Stimulated activated CD8-positive, alpha-beta memory T cell treated with anti-CD3 and anti-CD28 coated beads, Interleukin-4, amount 100 ng/mL, for 24 hours (primary cell): ENCODE measurements around the gene KIZ.
A peak's percentile ranks its signal among the peaks of the same experiment; 100 is the strongest.
"Not testable (repeated sequence)": the region's sequence is repeated elsewhere in the genome, so short reads cannot be mapped to it uniquely, and the experiment has no call there.

Source experiments
- DNase-seq: peaks from one replicate; pipeline ENCODE4 v3.0.0-alpha.2; 2020; ENCODE audit warnings: low read depth

KIZ gene

DNA sequence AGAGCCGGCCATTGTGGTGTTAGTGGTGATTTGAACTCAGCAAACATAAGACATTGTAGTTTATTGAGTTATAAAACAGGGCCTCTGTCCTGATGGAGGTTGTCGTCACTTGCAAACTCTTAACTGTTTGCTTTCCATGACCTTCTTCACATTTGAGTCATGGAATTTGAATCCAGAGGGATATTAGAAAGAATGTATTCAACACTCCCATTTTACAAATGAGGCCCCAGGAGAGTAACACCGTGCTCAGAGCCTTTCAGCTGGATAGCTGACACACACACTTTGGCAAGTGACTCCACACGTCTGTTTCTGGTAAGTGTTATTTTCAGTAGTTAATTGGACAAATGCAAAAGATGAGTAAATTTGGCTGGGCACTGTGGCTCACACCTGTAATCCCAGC, 104.8 kb downstream of the KIZ start:
- DNase-seq = no peak

GRCh38 chr20:21232546-21233280, 106.8 kb downstream of the KIZ start:
- no peak for DNase-seq

DNA sequence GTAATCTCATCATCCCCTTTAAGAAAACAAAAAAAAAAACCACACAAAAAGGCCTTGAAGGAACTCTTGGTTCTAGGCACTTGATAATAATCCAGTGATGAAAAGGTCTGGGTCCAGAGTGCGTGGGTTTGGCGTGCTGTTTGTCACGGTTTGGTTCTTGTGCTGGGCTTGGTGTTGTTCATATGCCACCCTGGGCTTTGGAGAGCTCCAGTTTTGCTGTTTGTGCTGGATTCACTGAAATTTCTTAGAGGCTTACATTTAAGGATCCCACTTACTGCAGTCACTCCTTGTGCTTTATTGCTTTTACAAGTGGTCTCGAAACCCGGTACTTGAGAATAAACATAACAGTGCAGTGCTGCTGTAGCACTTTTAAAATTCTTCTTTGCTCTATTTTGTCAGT, 108.4 kb downstream of the KIZ start:
- DNase-seq = no peak

- no peak for DNase-seq
These were observed 109.1 kb downstream of the KIZ start for GRCh38 chr20:21234806-21235483.

DNA sequence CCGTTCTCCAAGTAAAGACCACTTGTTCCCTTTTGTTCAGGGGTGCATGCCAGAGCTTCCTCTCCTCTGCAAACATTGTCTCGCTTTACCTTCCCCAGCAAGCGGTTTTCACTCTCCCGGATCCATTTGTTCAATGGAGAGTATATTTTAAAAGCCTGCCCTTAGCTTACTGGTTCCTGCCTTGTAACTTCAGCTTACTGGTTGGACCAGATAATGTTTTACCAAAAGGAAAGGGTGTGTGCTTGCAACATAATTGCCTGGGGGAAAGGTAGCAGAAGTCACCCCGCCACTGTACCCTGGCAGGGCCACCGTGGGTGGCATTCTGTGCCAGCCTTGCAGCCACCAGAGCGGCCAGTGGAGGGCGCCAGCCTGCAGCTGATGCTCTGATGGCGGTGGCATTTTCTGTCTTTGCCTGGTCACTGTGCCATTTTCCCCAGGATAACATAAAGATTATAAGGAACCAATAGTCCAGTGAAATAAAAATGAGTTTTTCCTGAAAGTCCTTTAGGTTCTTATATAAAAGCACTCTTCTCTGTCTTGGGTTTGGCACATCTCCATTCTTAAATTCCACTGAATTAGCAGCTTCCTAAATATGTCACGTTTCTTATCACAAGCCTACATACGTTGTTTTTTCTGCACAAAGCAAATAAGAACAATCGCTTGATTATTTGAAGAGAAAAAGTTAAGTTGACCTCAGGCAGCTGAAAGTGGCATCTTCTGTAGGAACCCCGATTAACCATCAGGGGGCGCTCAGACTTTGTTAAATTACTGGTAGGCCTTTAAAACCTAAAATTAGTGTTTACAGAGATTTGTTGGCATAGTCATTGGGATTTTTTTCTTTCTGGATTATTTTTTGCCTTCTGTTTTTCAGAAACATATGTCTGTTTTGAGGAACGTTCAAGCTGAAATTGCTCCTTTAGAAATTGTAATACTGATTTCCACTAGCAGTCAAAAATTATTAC, 109.9 kb downstream of the KIZ start:
- DNase-seq = peak; percentile 42

- no peak for DNase-seq
These were observed 112.3 kb downstream of the KIZ start for GRCh38 chr20:21237956-21238799.

- DNase-seq = no peak
These were observed 113.1 kb downstream of the KIZ start for GRCh38 chr20:21238818-21239536.

GRCh38 chr20:21240394-21240793, 114.5 kb downstream of the KIZ start:
- no peak for DNase-seq

DNA sequence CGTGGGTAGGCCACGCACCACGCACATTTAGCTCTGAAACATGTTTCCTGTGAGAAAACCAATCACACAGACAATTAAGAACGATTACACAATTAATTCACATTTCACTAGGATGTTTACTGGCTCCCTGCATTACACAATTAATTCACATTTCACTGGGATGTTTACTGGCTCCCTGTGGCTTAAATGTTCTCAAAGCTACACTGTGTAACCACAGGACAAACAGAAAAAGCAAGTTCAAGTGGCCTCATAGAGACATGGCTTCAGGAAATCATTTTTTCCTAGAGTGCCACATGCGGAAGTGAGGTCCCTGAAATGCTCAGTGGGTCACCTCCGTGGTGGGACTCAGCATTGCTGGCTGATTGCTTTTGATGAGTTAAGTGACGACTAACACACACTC, 115.5 kb downstream of the KIZ start:
- DNase-seq = no peak

DNA sequence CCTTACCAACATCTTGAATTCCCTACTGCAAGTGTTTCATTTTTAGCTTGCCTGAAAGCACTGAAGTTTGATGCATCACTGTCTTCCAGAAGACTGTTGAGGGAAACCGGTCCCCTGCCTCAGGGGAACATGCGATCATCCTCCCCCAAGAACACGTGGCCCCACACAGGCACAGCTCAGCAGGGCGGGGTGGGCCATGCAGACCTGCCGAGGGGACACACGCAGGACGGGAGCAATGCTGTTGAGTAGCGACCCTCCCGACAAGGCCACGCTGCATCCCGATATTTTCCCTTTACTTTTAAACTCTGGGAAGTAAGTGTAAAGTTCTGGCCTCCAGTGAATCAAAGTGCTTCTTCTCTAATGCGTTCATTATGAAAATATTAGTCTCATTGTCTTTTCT, 117.9 kb downstream of the KIZ start:
- no peak for DNase-seq

DNA sequence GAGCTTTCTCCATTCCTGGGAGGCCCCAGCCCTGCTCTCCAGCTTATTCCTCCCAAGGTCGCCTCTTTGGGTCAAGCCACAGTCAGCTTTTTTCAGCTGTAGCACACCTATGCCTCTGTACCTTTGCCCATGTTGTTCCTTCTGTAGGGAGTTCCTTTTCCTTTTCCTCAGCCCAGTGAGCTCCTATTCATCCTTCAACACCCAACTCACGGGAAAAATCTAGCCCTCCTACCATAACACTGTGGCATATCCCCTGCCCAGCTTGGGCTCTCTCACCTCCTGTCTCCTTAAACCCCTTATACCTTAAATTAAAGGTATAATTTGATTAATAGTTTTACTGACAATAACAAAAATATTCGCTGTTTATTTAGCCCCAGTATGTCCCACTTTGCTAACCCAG, 118.9 kb downstream of the KIZ start:
- no peak for DNase-seq

DNA sequence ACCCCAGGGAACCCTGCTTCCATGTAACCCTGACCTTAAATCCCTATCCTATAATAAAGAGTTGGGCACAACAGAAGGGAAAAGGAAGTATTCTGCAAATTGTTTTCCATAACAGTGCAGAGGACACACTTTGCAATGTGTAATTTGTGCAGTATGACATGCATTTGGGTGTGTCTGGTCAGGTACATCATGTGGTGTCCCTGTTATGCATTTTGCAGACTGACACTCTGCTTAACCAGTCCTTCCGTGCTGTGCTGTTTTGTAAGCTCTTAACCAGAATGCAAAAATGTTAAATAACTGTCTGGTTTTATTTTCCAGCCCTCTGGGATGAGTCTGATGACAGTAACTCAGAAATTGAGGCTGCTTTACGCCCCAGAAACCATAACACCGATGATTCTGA, 120.3 kb downstream of the KIZ start:
- no peak for DNase-seq

GRCh38 chr20:21247603-21248095, 121.8 kb downstream of the KIZ start:
- not testable (repeated sequence) for DNase-seq

- DNase-seq = peak; percentile 4
These were observed 125.4 kb downstream of the KIZ start for GRCh38 chr20:21251278-21251677.

DNA sequence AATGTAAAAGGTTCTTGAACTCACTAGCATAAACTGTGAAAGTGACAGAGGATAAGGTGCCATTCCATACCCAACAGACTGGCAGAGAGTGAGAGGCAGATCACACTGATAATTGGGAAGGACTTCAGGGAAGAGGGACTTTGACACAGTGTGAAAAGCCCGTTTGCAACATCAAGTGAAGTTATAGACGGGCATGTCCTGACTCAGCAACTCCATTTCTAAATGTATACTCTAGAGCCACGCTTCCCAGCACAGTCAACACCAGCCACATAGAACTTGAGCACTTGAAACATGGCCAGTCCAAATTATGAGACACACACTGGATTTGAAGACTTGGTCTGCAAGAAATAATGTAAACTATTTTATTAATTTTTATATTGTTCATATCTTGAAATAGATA, 131.3 kb downstream of the KIZ start:
- DNase-seq = no peak

DNA sequence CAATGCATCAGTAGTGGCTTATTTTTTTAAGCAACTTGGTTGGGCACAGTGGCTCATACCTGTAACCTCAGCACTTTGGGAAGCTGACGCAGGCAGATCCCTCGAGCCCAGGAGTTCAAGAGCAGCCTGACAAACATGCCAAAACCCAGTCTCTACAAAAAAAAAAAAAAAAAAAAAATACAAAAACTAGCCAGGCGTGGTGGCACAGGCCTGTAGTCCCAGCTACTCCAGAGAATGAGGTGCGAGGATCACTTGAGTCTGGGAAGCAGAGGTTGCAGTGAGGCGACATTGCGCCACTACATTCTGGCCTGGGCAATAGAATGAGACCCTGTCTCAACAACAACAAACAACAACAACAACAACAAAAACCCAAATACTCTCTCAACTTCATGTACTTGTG, 132.5 kb downstream of the KIZ start:
- no peak for DNase-seq

DNA sequence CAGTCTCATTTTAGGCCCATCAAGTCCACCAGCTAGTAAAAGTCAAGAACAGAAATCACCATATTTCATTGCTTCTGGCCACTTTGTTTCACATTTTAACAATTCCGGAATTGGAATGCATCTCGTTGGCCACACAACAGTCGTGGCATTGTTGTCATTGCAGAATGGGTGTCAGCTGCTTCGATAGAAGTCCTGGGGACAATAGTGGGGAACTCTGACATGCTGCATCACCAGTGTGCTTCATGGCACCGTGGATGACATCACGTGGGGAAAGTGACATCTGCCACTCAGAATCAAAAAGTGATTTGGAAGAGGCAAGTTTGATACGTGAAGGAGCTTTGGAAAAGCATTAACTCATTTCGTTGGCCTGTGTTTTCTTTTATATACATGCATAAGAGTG, 133.5 kb downstream of the KIZ start:
- no peak for DNase-seq

DNA sequence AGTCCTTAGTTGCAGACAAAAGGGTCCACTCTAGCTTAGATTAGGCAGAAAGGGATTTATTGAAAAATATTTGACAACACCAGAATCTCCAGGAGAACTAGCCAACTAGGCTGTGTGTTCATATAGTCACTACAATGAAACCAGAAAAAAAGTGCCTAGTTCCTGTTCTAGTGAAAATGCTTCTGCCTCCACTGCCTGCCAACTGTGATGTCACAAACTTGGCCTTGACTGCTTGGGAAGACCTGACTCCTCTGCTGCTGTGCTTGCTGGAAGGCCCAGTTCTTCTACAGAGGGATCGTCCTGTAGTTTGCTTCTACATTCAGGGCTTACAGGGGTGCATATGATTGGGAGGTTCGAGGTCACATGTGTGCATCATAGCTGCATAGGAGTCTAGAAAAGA, 136.9 kb downstream of the KIZ start:
- no peak for DNase-seq

DNA sequence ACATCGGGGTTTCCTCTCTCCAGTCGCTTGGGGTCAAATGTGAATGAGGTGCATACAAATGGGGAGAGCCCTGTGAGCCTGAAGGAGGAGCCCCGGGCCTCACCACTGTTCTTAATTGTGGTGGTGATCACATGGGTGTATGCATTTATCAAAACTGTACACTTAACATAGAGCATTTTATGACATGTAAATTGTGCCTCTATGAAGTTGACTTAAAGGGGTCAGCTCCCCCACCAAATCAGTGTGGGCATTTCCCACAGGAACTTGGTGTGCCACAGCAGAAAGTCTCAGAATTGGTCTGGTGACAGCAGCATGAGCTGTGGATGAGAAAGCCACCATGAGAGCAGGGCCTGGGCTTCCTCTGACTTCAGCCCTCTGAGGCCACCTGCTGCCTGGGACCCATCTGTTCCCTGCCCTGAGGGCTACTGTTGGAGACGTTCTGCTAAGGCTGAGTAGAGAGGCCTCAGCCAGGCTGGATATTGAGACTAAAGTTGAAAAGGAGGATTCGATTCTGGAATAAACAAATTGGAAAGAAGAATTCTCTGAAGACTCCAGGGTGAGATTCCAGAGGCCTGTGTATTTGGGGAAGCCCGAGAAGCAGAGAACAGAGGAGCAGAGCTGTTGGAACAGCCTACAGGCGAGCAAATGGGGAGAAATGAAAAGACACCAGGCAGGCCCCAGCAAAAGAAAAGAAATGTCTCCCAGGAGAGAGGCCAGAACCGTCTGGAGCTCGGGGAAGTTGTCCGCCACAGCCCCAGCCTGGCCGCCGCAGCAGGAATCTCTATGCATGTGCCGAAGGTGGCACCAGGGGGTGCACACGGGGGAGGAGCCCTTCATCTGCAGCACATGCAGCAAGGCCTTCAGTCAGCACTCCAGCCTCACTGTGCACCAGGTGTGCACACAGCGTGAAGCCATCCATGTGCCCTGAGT, 139.6 kb downstream of the KIZ start:
- DNase-seq = no peak

- DNase-seq = no peak
These were observed 140.3 kb downstream of the KIZ start for GRCh38 chr20:21266191-21266536.
